ENCODE measurements around the gene FAM174A.

Gene FAM174A

GRCh38 chr5:100574716-100575115 lies 39.5 kb downstream of the FAM174A start:
- H3K36me3 ChIP-seq (ENCODE audit: control insufficient read depth in 2 of 2, insufficient read depth in 2 of 2, low read length in 2 of 2), result no peaks in the 10 kb centered on the region
- H3K9me3 ChIP-seq (ENCODE audit: control insufficient read depth in 2 of 2, low read length in 2 of 2), result no peaks in the 10 kb centered on the region
- H3K9ac ChIP-seq (ENCODE audit: low read depth in 1 of 2, low read length in 2 of 2), result no peak overlapping the region
- H3K4me3 ChIP-seq (ENCODE audit: low read length in 2 of 2), result no peak overlapping the region
- H3K4me1 ChIP-seq (ENCODE audit: control insufficient read depth in 2 of 2, insufficient read depth in 2 of 2, low read length in 2 of 2), result no peaks in the 10 kb centered on the region
- no peak overlapping the region for H3K27ac ChIP-seq (ENCODE audit: low read depth in 2 of 2, low read length in 2 of 2)
- H3K27me3 ChIP-seq (ENCODE audit: control insufficient read depth in 2 of 2, insufficient read depth in 2 of 2, low read length in 2 of 2), result no peaks in the 10 kb centered on the region

GRCh38 chr5:100575815-100576214 lies 40.6 kb downstream of the FAM174A start:
- Histone ChIP-seq H3K36me3 (ENCODE audit: control insufficient read depth in 2 of 2, insufficient read depth in 2 of 2, low read length in 2 of 2) (no peaks in the 10 kb centered on the region), H3K4me1 (ENCODE audit: control insufficient read depth in 2 of 2, insufficient read depth in 2 of 2, low read length in 2 of 2) (no peaks in the 10 kb centered on the region), H3K4me3 (ENCODE audit: low read length in 2 of 2) (no peak overlapping the region), H3K9ac (ENCODE audit: low read depth in 1 of 2, low read length in 2 of 2) (no peak overlapping the region), H3K9me3 (ENCODE audit: control insufficient read depth in 2 of 2, low read length in 2 of 2) (no peaks in the 10 kb centered on the region), H3K27ac (ENCODE audit: low read depth in 2 of 2, low read length in 2 of 2) (no peak overlapping the region), H3K27me3 (ENCODE audit: control insufficient read depth in 2 of 2, insufficient read depth in 2 of 2, low read length in 2 of 2) (no peaks in the 10 kb centered on the region)

GRCh38 chr5:100576217-100576751 lies 41.1 kb downstream of the FAM174A start:
- Histone ChIP-seq H3K9ac (ENCODE audit: low read depth in 1 of 2, low read length in 2 of 2) (no peak overlapping the region), H3K9me3 (ENCODE audit: control insufficient read depth in 2 of 2, low read length in 2 of 2) (no peaks in the 10 kb centered on the region), H3K27ac (ENCODE audit: low read depth in 2 of 2, low read length in 2 of 2) (no peak overlapping the region), H3K36me3 (ENCODE audit: control insufficient read depth in 2 of 2, insufficient read depth in 2 of 2, low read length in 2 of 2) (no peaks in the 10 kb centered on the region), H3K27me3 (ENCODE audit: control insufficient read depth in 2 of 2, insufficient read depth in 2 of 2, low read length in 2 of 2) (no peaks in the 10 kb centered on the region), H3K4me1 (ENCODE audit: control insufficient read depth in 2 of 2, insufficient read depth in 2 of 2, low read length in 2 of 2) (no peaks in the 10 kb centered on the region), H3K4me3 (ENCODE audit: low read length in 2 of 2) (no peak overlapping the region)

- Histone ChIP-seq H3K9me3 (ENCODE audit: control insufficient read depth in 2 of 2, low read length in 2 of 2) (no peaks in the 10 kb centered on the region), H3K4me3 (ENCODE audit: low read length in 2 of 2) (no peak overlapping the region), H3K36me3 (ENCODE audit: control insufficient read depth in 2 of 2, insufficient read depth in 2 of 2, low read length in 2 of 2) (no peaks in the 10 kb centered on the region), H3K27ac (ENCODE audit: low read depth in 2 of 2, low read length in 2 of 2) (no peak overlapping the region), H3K27me3 (ENCODE audit: control insufficient read depth in 2 of 2, insufficient read depth in 2 of 2, low read length in 2 of 2) (no peaks in the 10 kb centered on the region), H3K9ac (ENCODE audit: low read depth in 1 of 2, low read length in 2 of 2) (no peak overlapping the region), H3K4me1 (ENCODE audit: control insufficient read depth in 2 of 2, insufficient read depth in 2 of 2, low read length in 2 of 2) (no peaks in the 10 kb centered on the region)
Measured at GRCh38 chr5:100577506-100577905, 42.3 kb downstream of the FAM174A start.

GRCh38 chr5:100584069-100584468 lies 48.9 kb downstream of the FAM174A start:
- H3K4me3 ChIP-seq (ENCODE audit: low read length in 2 of 2), result no peak overlapping the region
- no peaks in the 10 kb centered on the region for H3K27me3 ChIP-seq (ENCODE audit: control insufficient read depth in 2 of 2, insufficient read depth in 2 of 2, low read length in 2 of 2)
- H3K27ac ChIP-seq (ENCODE audit: low read depth in 2 of 2, low read length in 2 of 2), result no peak overlapping the region
- no peaks in the 10 kb centered on the region for H3K4me1 ChIP-seq (ENCODE audit: control insufficient read depth in 2 of 2, insufficient read depth in 2 of 2, low read length in 2 of 2)
- peaks cover 0 to 7% of the 10 kb centered on the region in 2 donors for H3K36me3 ChIP-seq (ENCODE audit: control insufficient read depth in 2 of 2, insufficient read depth in 2 of 2, low read length in 2 of 2)
- no peak overlapping the region for H3K9ac ChIP-seq (ENCODE audit: low read depth in 1 of 2, low read length in 2 of 2)
- H3K9me3 ChIP-seq (ENCODE audit: control insufficient read depth in 2 of 2, low read length in 2 of 2), result no peaks in the 10 kb centered on the region

- Histone ChIP-seq H3K27ac (ENCODE audit: low read depth in 2 of 2, low read length in 2 of 2) (no peak overlapping the region), H3K4me1 (ENCODE audit: control insufficient read depth in 2 of 2, insufficient read depth in 2 of 2, low read length in 2 of 2) (no peaks in the 10 kb centered on the region), H3K4me3 (ENCODE audit: low read length in 2 of 2) (no peak overlapping the region), H3K9me3 (ENCODE audit: control insufficient read depth in 2 of 2, low read length in 2 of 2) (no peaks in the 10 kb centered on the region), H3K9ac (ENCODE audit: low read depth in 1 of 2, low read length in 2 of 2) (no peak overlapping the region), H3K27me3 (ENCODE audit: control insufficient read depth in 2 of 2, insufficient read depth in 2 of 2, low read length in 2 of 2) (no peaks in the 10 kb centered on the region), H3K36me3 (ENCODE audit: control insufficient read depth in 2 of 2, insufficient read depth in 2 of 2, low read length in 2 of 2) (peaks cover 0 to 7% of the 10 kb centered on the region in 2 donors)
Measured at GRCh38 chr5:100584889-100585288, 49.7 kb downstream of the FAM174A start.

- Histone ChIP-seq H3K36me3 (ENCODE audit: control insufficient read depth in 2 of 2, insufficient read depth in 2 of 2, low read length in 2 of 2) (peaks cover 0 to 7% of the 10 kb centered on the region in 2 donors), H3K27me3 (ENCODE audit: control insufficient read depth in 2 of 2, insufficient read depth in 2 of 2, low read length in 2 of 2) (no peaks in the 10 kb centered on the region), H3K9ac (ENCODE audit: low read depth in 1 of 2, low read length in 2 of 2) (no peak overlapping the region), H3K4me1 (ENCODE audit: control insufficient read depth in 2 of 2, insufficient read depth in 2 of 2, low read length in 2 of 2) (no peaks in the 10 kb centered on the region), H3K27ac (ENCODE audit: low read depth in 2 of 2, low read length in 2 of 2) (no peak overlapping the region), H3K9me3 (ENCODE audit: control insufficient read depth in 2 of 2, low read length in 2 of 2) (no peaks in the 10 kb centered on the region), H3K4me3 (ENCODE audit: low read length in 2 of 2) (no peak overlapping the region)
Measured at GRCh38 chr5:100590867-100591266, 55.7 kb downstream of the FAM174A start.

GRCh38 chr5:100595152-100595811 lies 60.1 kb downstream of the FAM174A start:
- Histone ChIP-seq H3K27ac (ENCODE audit: low read depth in 2 of 2, low read length in 2 of 2) (no peak overlapping the region), H3K9ac (ENCODE audit: low read depth in 1 of 2, low read length in 2 of 2) (no peak overlapping the region), H3K36me3 (ENCODE audit: control insufficient read depth in 2 of 2, insufficient read depth in 2 of 2, low read length in 2 of 2) (no peaks in the 10 kb centered on the region), H3K27me3 (ENCODE audit: control insufficient read depth in 2 of 2, insufficient read depth in 2 of 2, low read length in 2 of 2) (no peaks in the 10 kb centered on the region), H3K4me1 (ENCODE audit: control insufficient read depth in 2 of 2, insufficient read depth in 2 of 2, low read length in 2 of 2) (no peaks in the 10 kb centered on the region), H3K4me3 (ENCODE audit: low read length in 2 of 2) (no peak overlapping the region), H3K9me3 (ENCODE audit: control insufficient read depth in 2 of 2, low read length in 2 of 2) (no peaks in the 10 kb centered on the region)

GRCh38 chr5:100595812-100596173 lies 60.6 kb downstream of the FAM174A start:
- H3K36me3 ChIP-seq (ENCODE audit: control insufficient read depth in 2 of 2, insufficient read depth in 2 of 2, low read length in 2 of 2), result no peaks in the 10 kb centered on the region

GRCh38 chr5:100598446-100598845 lies 63.3 kb downstream of the FAM174A start:
- H3K27me3 ChIP-seq (ENCODE audit: control insufficient read depth in 2 of 2, insufficient read depth in 2 of 2, low read length in 2 of 2), result no peaks in the 10 kb centered on the region
- H3K27ac ChIP-seq (ENCODE audit: low read depth in 2 of 2, low read length in 2 of 2), result no peak overlapping the region
- H3K4me3 ChIP-seq (ENCODE audit: low read length in 2 of 2), result no peak overlapping the region
- no peaks in the 10 kb centered on the region for H3K9me3 ChIP-seq (ENCODE audit: control insufficient read depth in 2 of 2, low read length in 2 of 2)
- no peaks in the 10 kb centered on the region for H3K4me1 ChIP-seq (ENCODE audit: control insufficient read depth in 2 of 2, insufficient read depth in 2 of 2, low read length in 2 of 2)
- H3K36me3 ChIP-seq (ENCODE audit: control insufficient read depth in 2 of 2, insufficient read depth in 2 of 2, low read length in 2 of 2), result no peaks in the 10 kb centered on the region
- no peak overlapping the region for H3K9ac ChIP-seq (ENCODE audit: low read depth in 1 of 2, low read length in 2 of 2)

More at GRCh38 chr5:100595812-100596173, 60.6 kb downstream of the FAM174A start:
- Histone ChIP-seq H3K27ac (ENCODE audit: low read depth in 2 of 2, low read length in 2 of 2) (no peak overlapping the region), H3K9me3 (ENCODE audit: control insufficient read depth in 2 of 2, low read length in 2 of 2) (no peaks in the 10 kb centered on the region), H3K4me1 (ENCODE audit: control insufficient read depth in 2 of 2, insufficient read depth in 2 of 2, low read length in 2 of 2) (no peaks in the 10 kb centered on the region), H3K27me3 (ENCODE audit: control insufficient read depth in 2 of 2, insufficient read depth in 2 of 2, low read length in 2 of 2) (no peaks in the 10 kb centered on the region), H3K4me3 (ENCODE audit: low read length in 2 of 2) (no peak overlapping the region), H3K9ac (ENCODE audit: low read depth in 1 of 2, low read length in 2 of 2) (no peak overlapping the region)

All from mucosa of rectum (tissue), 2 donors.